Nephron (organoid): ENCODE results near the gene OGFOD3.

ENCODE experiments used
- H3K27ac Mint-ChIP-seq, 3 experiments: 2 replicates each; pipeline ENCODE4 v1.8.0; 2020; ENCODE audit warnings: mixed read lengths in 3 of 3, mild to moderate bottlenecking in 2 of 3, moderate library complexity in 1 of 3
- H3K27me3 Mint-ChIP-seq: 2 replicates; pipeline ENCODE4 v1.8.0; 2021; ENCODE audit warnings: low read depth, mild to moderate bottlenecking, moderate library complexity, mixed read lengths
- H3K36me3 Mint-ChIP-seq: 2 replicates; pipeline ENCODE4 v1.8.0; 2020; ENCODE audit warnings: low read depth, mixed read lengths
- H3K4me1 Mint-ChIP-seq: 2 replicates; pipeline ENCODE4 v1.8.0; 2020; ENCODE audit warnings: mixed read lengths
- H3K4me3 Mint-ChIP-seq, 3 experiments: 2 replicates each; pipeline ENCODE4 v1.8.0; 2020; ENCODE audit warnings: mild to moderate bottlenecking in 3 of 3, mixed read lengths in 3 of 3, moderate library complexity in 2 of 3
- H3K9me3 Mint-ChIP-seq: 2 replicates; pipeline ENCODE4 v1.8.0; 2020; ENCODE audit warnings: mixed read lengths
- CTCF ChIP-seq, 3 experiments: fragments of 200-600 bp; sonication (generic); IDR thresholded peaks; one replicate each; pipeline ENCODE4 v1.5.0; 2021; ENCODE audit warnings: antibody characterized with exemption in 3 of 3; ENCODE audit not compliant: unreplicated experiment in 3 of 3

The OGFOD3 gene

GRCh38 chr17:82443465-82444283, 25.3 kb upstream of the OGFOD3 start:
- peaks cover 7% of the 10 kb centered on the region for H3K4me1 Mint-ChIP-seq
- H3K4me3 Mint-ChIP-seq, result no peak overlapping the region
- no peaks in the 10 kb centered on the region for H3K27me3 Mint-ChIP-seq
- H3K9me3 Mint-ChIP-seq, result no peaks in the 10 kb centered on the region
- no peak for TF ChIP-seq CTCF (IDR thresholded peaks at IDR 0.05; ENCODE audit: unreplicated experiment in 3 of 3)
- H3K27ac Mint-ChIP-seq, result no peak overlapping the region
- peaks cover 4% of the 10 kb centered on the region for H3K36me3 Mint-ChIP-seq

GRCh38 chr17:82442643-82443464, 24.5 kb upstream of the OGFOD3 start:
- peaks cover 4% of the 10 kb centered on the region for H3K36me3 Mint-ChIP-seq
- H3K27ac Mint-ChIP-seq, result no peak overlapping the region
- H3K4me3 Mint-ChIP-seq, result no peak overlapping the region
- TF ChIP-seq CTCF (IDR thresholded peaks at IDR 0.05; ENCODE audit: unreplicated experiment in 3 of 3), result no peak
- H3K27me3 Mint-ChIP-seq, result no peaks in the 10 kb centered on the region
- H3K4me1 Mint-ChIP-seq, result peaks cover 7% of the 10 kb centered on the region
- H3K9me3 Mint-ChIP-seq, result no peaks in the 10 kb centered on the region

- Mint-ChIP-seq H3K9me3 (no peaks in the 10 kb centered on the region), H3K27me3 (no peaks in the 10 kb centered on the region), H3K4me1 (peaks cover 7% of the 10 kb centered on the region), H3K4me3 (no peak overlapping the region), H3K36me3 (peaks cover 4% of the 10 kb centered on the region), H3K27ac (no peak overlapping the region)
- TF ChIP-seq CTCF (IDR thresholded peaks at IDR 0.05; ENCODE audit: unreplicated experiment in 3 of 3), result no peak
These were observed 23.5 kb upstream of the OGFOD3 start for GRCh38 chr17:82441691-82442487.

GRCh38 chr17:82440991-82441627, 22.7 kb upstream of the OGFOD3 start:
- no peak for TF ChIP-seq CTCF (IDR thresholded peaks at IDR 0.05; ENCODE audit: unreplicated experiment in 3 of 3)
- Mint-ChIP-seq H3K36me3 (peaks cover 4% of the 10 kb centered on the region), H3K9me3 (no peaks in the 10 kb centered on the region)

GRCh38 chr17:82440469-82440981, 22.1 kb upstream of the OGFOD3 start:
- Mint-ChIP-seq H3K27ac (no peak overlapping the region), H3K36me3 (peaks cover 4% of the 10 kb centered on the region), H3K9me3 (no peaks in the 10 kb centered on the region), H3K27me3 (no peaks in the 10 kb centered on the region), H3K4me3 (no peak overlapping the region), H3K4me1 (peaks cover 7% of the 10 kb centered on the region)
- TF ChIP-seq CTCF (IDR thresholded peaks at IDR 0.05; ENCODE audit: unreplicated experiment in 3 of 3), result no peak

More at GRCh38 chr17:82440991-82441627, 22.7 kb upstream of the OGFOD3 start:
- no peak overlapping the region for H3K27ac Mint-ChIP-seq
- H3K4me1 Mint-ChIP-seq, result peaks cover 7% of the 10 kb centered on the region
- H3K27me3 Mint-ChIP-seq, result no peaks in the 10 kb centered on the region
- no peak overlapping the region for H3K4me3 Mint-ChIP-seq
